ENCODE data around the gene PLPP7.

Gene PLPP7

DNA sequence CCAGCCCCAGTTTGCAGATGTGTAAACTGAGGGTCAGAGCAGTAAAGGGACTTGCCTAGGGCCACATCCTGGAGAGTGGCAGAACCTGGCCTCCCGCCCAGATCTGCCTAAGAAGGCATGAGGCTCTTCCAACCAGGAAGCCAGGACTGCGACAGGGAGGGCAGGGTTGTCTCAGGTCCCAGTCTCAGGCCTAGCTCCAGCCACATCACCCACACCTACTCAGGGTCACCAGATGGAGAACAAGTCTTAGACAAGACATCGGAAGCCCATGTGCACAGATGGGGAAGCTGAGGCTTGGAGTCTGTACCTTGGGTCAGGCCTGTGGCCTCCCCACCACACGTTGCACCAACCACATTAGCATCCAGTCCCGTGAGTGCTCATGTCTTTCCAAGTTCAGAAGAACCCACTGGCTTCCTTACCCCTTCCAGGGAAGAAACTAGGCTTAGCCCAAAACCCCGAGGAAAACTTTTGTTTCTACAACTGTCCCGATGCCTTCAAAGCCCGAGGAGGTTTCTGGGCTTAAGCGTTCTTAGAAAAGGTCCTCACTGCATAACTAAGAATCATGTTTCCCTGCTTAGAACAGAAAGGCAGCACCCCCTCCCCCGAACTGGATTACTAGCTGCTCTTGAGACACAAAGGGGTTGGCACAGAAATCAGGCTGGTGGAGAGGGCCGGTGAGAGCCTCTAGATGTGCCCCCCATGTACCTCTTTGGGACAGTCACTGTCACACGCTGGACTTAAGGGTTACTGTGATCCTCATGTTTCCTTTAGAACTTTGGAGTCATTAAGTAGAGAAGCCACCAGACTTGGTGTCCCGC is 15.5 kb upstream of the PLPP7 start:
- in situ Hi-C loops (cut with MboI; ENCODE audit: low pct_unique_long_range_greater_than_20kb, low sequenced_read_pairs, unreplicated experiment) = no loop called here
- TF ChIP-seq CTCF (IDR thresholded peaks at IDR 0.05; ENCODE audit: extremely low read depth, insufficient read depth, missing control alignments) = no peak
- no peak for DNase-seq (ENCODE audit: low spot score)

DNA sequence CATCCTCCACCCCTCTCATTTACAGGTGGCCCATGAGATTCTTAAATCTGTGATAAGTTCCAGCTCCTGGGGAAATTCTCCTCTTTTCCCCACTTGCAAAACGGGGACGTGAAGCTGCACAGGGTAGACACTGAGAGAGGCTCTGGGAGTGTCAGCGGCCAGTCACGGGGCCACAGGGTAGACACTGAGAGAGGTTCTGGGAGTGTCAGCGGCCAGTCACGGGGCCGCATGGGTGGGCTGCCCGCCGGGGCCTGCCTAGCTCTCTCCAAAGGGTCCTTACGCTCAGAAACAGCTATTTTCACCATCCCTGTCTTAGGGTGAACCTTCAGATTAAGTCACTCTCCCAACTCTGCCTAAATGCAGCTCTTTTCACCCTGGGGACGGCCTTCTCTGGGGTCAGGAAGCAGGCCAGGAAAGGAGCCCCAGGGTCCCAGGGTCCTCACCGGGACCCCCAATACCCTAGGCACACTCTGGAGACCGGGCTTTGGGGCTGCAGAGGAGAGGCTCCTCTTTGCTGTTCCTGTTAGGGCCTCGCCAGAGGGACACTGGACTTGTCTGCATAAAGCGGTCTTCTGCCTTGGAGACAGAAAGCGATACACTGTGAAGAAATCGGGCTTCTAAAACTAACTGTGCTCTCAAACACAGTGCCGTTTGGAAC is 14.7 kb upstream of the PLPP7 start:
- TF ChIP-seq CTCF (IDR thresholded peaks at IDR 0.05; ENCODE audit: extremely low read depth, insufficient read depth, missing control alignments) = no peak
- DNase-seq (ENCODE audit: low spot score) = peak; percentile 56
- in situ Hi-C loops (cut with MboI; ENCODE audit: low pct_unique_long_range_greater_than_20kb, low sequenced_read_pairs, unreplicated experiment) = no loop called here

DNA sequence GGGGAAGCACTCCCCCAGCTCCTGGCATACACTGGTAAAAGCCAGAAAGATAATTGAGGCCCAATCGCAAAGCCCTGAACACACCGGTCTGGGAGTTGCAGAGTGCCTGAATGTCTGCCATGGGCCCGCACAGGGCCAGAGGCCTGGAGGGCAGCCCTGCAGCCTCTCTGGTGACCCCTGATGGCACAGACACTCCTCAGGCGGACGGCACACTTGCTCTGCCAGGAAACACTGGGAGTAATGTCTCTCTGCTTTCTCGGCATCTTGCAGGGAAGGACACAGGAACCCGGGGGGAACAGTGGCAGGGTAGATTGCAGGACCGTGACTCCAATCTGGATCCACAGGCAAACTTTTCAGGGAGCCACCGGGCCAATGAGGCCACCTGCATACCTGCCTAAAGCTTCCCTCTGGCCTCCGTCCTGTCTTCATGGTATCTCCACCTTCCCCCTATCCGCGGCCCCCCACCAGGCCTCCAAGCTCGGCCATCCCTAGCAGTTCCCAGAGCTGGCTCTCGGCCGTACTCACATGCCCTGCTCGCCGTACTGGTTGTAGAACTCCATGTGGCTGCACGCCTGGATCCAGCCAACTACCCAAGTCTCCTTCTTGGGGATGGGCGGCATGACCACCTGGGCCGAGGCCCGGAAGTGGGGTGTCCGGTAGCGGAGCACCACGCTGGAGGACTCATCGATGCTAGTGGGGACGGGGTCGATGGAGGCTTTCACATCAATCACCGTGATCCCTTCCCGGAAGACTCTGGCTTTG is 14.0 kb upstream of the PLPP7 start:
- DNase-seq (ENCODE audit: low spot score) = peak; percentile 66
- in situ Hi-C loops (cut with MboI; ENCODE audit: low pct_unique_long_range_greater_than_20kb, low sequenced_read_pairs, unreplicated experiment) = no loop called here
- peak; percentile 53 for TF ChIP-seq CTCF (IDR thresholded peaks at IDR 0.05; ENCODE audit: extremely low read depth, insufficient read depth, missing control alignments)

- in situ Hi-C loops (cut with MboI; ENCODE audit: low pct_unique_long_range_greater_than_20kb, low sequenced_read_pairs, unreplicated experiment) = no loop called here
- TF ChIP-seq CTCF (IDR thresholded peaks at IDR 0.05; ENCODE audit: extremely low read depth, insufficient read depth, missing control alignments) = peak; percentile 28
- DNase-seq (ENCODE audit: low spot score) = peak; percentile 75
Observed at GRCh38 chr9:131276094-131276888, 13.2 kb upstream of the PLPP7 start, which contains the start of gene FAM78A. Gene FAM78A, minus strand, starts transcription at chr9:131276510. Its CDS starts 331 bp downstream, at chr9:131276179.

- in situ Hi-C loops (cut with MboI; ENCODE audit: low pct_unique_long_range_greater_than_20kb, low sequenced_read_pairs, unreplicated experiment) = no loop called here
- TF ChIP-seq CTCF (IDR thresholded peaks at IDR 0.05; ENCODE audit: extremely low read depth, insufficient read depth, missing control alignments) = no peak
- DNase-seq (ENCODE audit: low spot score) = peak; percentile 72
Observed at GRCh38 chr9:131276891-131277286, 12.6 kb upstream of the PLPP7 start.

Data from GM13977 (cell line).